WTC11 (cell line): ENCODE data around the gene MTCL1. TPM values are rescaled to one million over a fixed set of nuclear protein-coding genes. Genes with fewer than 3 reads are reported as not detected.

Experiments
- ATAC-seq: fragments of 200-7000 bp; cut with Tn5 transposase; 2 replicates; pipeline ENCODE4 v1.10.0; 2021; ENCODE audit warnings: mild to moderate bottlenecking, moderate library complexity
- CTCF ChIA-PET: fragments of 300-600 bp; sonication (Branson Sonifier 250); formaldehyde crosslinking; loops from one replicate; lab custom pipeline; 2021; ENCODE audit warnings: antibody characterized with exemption; lab: Charles Lee
- POLR2A ChIA-PET: fragments of 350-600 bp; sonication (Branson Sonifier 250); formaldehyde crosslinking; loops from one replicate; lab custom pipeline; 2021; ENCODE audit warnings: antibody characterized with exemption; lab: Charles Lee
- DNase-seq: peaks from one replicate; pipeline ENCODE4 v3.0.0; 2021; ENCODE audit warnings: low spot score
- H3K27ac Mint-ChIP-seq: 2 replicates; pipeline ENCODE4 v1.8.0; 2021; ENCODE audit warnings: mixed read lengths
- H3K27me3 Mint-ChIP-seq: 2 replicates; pipeline ENCODE4 v1.8.0; 2021; ENCODE audit warnings: low read depth, mild to moderate bottlenecking, moderate library complexity, mixed read lengths
- H3K36me3 Mint-ChIP-seq: 2 replicates; pipeline ENCODE4 v1.8.0; 2021; ENCODE audit warnings: mixed read lengths
- H3K4me1 Mint-ChIP-seq: 2 replicates; pipeline ENCODE4 v1.8.0; 2022; ENCODE audit warnings: mixed read lengths
- H3K4me3 Mint-ChIP-seq: 2 replicates; pipeline ENCODE4 v1.8.0; 2021; ENCODE audit warnings: mild to moderate bottlenecking, moderate library complexity, mixed read lengths
- H3K9me3 Mint-ChIP-seq: 2 replicates; pipeline ENCODE4 v1.8.0; 2021; ENCODE audit warnings: mixed read lengths
- AR ChIP-seq: fragments of 250-450 bp; sonication (Bioruptor Pico); IDR thresholded peaks from 2 replicates; pipeline ENCODE4 v1.9.0; 2021; ENCODE audit warnings: mild to moderate bottlenecking
- ELF4 ChIP-seq: sonication (generic); formaldehyde crosslinking; IDR thresholded peaks from 2 replicates; pipeline ENCODE4 v1.8.1; 2022; ENCODE audit warnings: low read depth, mild to moderate bottlenecking, moderate library complexity, missing genetic modification reagents
- FOXP4 ChIP-seq: sonication (generic); formaldehyde crosslinking; IDR thresholded peaks from 2 replicates; pipeline ENCODE4 v1.8.0; 2022; ENCODE audit warnings: mild to moderate bottlenecking, missing genetic modification reagents
- GTF2I ChIP-seq: fragments of 250-450 bp; sonication (Bioruptor Pico); conservative IDR thresholded peaks from 2 replicates; pipeline ENCODE4 v1.4.0; 2021; ENCODE audit warnings: mild to moderate bottlenecking
- IRF1 ChIP-seq: sonication (generic); formaldehyde crosslinking; IDR thresholded peaks from 2 replicates; pipeline ENCODE4 v1.8.0; 2023; ENCODE audit warnings: missing genetic modification reagents
- NR1H2 ChIP-seq: sonication (generic); formaldehyde crosslinking; IDR thresholded peaks from 2 replicates; pipeline ENCODE4 v1.9.0; 2021; ENCODE audit warnings: mild to moderate bottlenecking, moderate library complexity, missing genetic modification reagents
- PRDM15 ChIP-seq: sonication (generic); formaldehyde crosslinking; IDR thresholded peaks from 2 replicates; pipeline ENCODE4 v1.8.0; 2022; ENCODE audit warnings: missing genetic modification reagents
- RORB ChIP-seq: fragments of 250-450 bp; sonication (Bioruptor Pico); IDR thresholded peaks from 2 replicates; pipeline ENCODE4 v1.9.0; 2021; ENCODE audit warnings: mild to moderate bottlenecking
- ZBTB21 ChIP-seq: sonication (generic); formaldehyde crosslinking; IDR thresholded peaks from 2 replicates; pipeline ENCODE4 v1.8.1; 2023; ENCODE audit warnings: mild to moderate bottlenecking, missing genetic modification reagents, borderline replicate concordance
- ZNF121 ChIP-seq: sonication (generic); formaldehyde crosslinking; IDR thresholded peaks from 2 replicates; pipeline ENCODE4 v1.8.0; 2023; ENCODE audit warnings: missing genetic modification reagents
- ZNF512 ChIP-seq: sonication (generic); formaldehyde crosslinking; IDR thresholded peaks from 2 replicates; pipeline ENCODE4 v1.8.1; 2022; ENCODE audit warnings: missing genetic modification reagents, borderline replicate concordance
- ZNF671 ChIP-seq: fragments of 250-450 bp; sonication (Bioruptor Pico); IDR thresholded peaks from 2 replicates; pipeline ENCODE4 v1.8.0; 2021; ENCODE audit warnings: mild to moderate bottlenecking
- total RNA-seq: library from RNA; stranded (reverse); gene quantifications from 3 replicates; pipeline ENCODE4 v1.2.3, GENCODE V29; 2021

MTCL1 gene
- total RNA-seq, 1 experiment from 2014 or later: 64.3 TPM

GRCh38 chr18:8701546-8702118 is 3.7 kb upstream of the MTCL1 start:
- DNase-seq (no peak), ATAC-seq (no peak)
- no peak for TF ChIP-seq ZNF512
- TF ChIP-seq ELF4 (CRISPR knock-in tag): no peak
- TF ChIP-seq PRDM15: no peak
- no peak for TF ChIP-seq GTF2I
- no peak for TF ChIP-seq ZBTB21 (CRISPR knock-in tag)
- Mint-ChIP-seq H3K4me3 (no peak overlapping the region), H3K36me3 (no peaks in the 10 kb centered on the region), H3K9me3 (no peaks in the 10 kb centered on the region), H3K27me3 (peaks cover 13% of the 10 kb centered on the region), H3K4me1 (peaks cover 22% of the 10 kb centered on the region), H3K27ac (no peak overlapping the region)
- CTCF ChIA-PET: no interaction called here
- POLR2A ChIA-PET: no interaction called here

GRCh38 chr18:8702668-8703067 is 2.7 kb upstream of the MTCL1 start:
- Mint-ChIP-seq H3K36me3 (no peaks in the 10 kb centered on the region), H3K4me1 (peaks cover 28% of the 10 kb centered on the region), H3K27me3 (peaks cover 19% of the 10 kb centered on the region), H3K9me3 (no peaks in the 10 kb centered on the region), H3K27ac (no peak overlapping the region), H3K4me3 (no peak overlapping the region)
- POLR2A ChIA-PET: interaction anchor here (1.2 kb wide), 1 partner anchor 92 kb away, joined by 3 read pairs; no protein-coding TSS in a partner anchor
- ATAC-seq (no peak), DNase-seq (no peak)
- CTCF ChIA-PET: interaction anchor here (1.1 to 2.7 kb wide), 2 partner anchors 281 to 285 kb away, joined by 3 to 10 read pairs; no protein-coding TSS in a partner anchor
- TF ChIP-seq RORB: no peak
- no peak for TF ChIP-seq ZNF671 (CRISPR knock-in tag)
- no peak for TF ChIP-seq FOXP4 (CRISPR knock-in tag)
- peak; percentile 53; the same call in 1 of the 2 replicates for TF ChIP-seq ZNF121 (CRISPR knock-in tag)
- no peak for TF ChIP-seq NR1H2
- TF ChIP-seq AR (CRISPR knock-in tag): no peak
- no peak for TF ChIP-seq IRF1 (CRISPR knock-in tag)
- TF ChIP-seq, all 79 proteins: peak for 1
